Hepatocyte (in vitro differentiated cells): Measurements from ENCODE around the gene MAD2L1BP. TPM values are rescaled to one million over a fixed set of nuclear protein-coding genes. Genes with fewer than 3 reads are reported as not detected.

Experiments used
- DNase-seq: peaks from one replicate; pipeline ENCODE4 v3.0.0-alpha.2; 2016; ENCODE audit warnings: low spot score
- H2AFZ ChIP-seq: fragments of 200-600 bp; sonication (generic); 2 replicates; pipeline ENCODE4 v1.6.0; 2016; ENCODE audit warnings: antibody characterized with exemption, mild to moderate bottlenecking
- H3K27ac ChIP-seq: fragments of 200-600 bp; sonication (generic); 2 replicates; pipeline ENCODE4 v1.5.1; 2016; ENCODE audit warnings: mild to moderate bottlenecking
- H3K27me3 ChIP-seq: fragments of 200-600 bp; sonication (generic); 2 replicates; pipeline ENCODE4 v1.6.1; 2016
- H3K36me3 ChIP-seq: fragments of 200-600 bp; sonication (generic); replicated peaks from 2 replicates; pipeline ENCODE4 v1.5.1; 2016; ENCODE audit warnings: low read depth; ENCODE audit not compliant: insufficient read depth
- H3K4me1 ChIP-seq: fragments of 200-600 bp; sonication (generic); 2 replicates; pipeline ENCODE4 v1.5.1; 2016; ENCODE audit warnings: mild to moderate bottlenecking, moderate library complexity; ENCODE audit not compliant: insufficient read depth
- H3K4me2 ChIP-seq: fragments of 200-600 bp; sonication (generic); 2 replicates; pipeline ENCODE4 v1.6.0; 2016
- H3K4me3 ChIP-seq: fragments of 200-600 bp; sonication (generic); 2 replicates; pipeline ENCODE4 v1.5.1; 2016; ENCODE audit warnings: mild to moderate bottlenecking
- H3K79me2 ChIP-seq: fragments of 200-600 bp; sonication (generic); 2 replicates; pipeline ENCODE4 v1.6.0; 2017; ENCODE audit warnings: mild to moderate bottlenecking
- H3K9me2 ChIP-seq: fragments of 200-600 bp; sonication (generic); replicated peaks from 2 replicates; pipeline ENCODE4 v1.6.0; 2017; ENCODE audit warnings: mild to moderate bottlenecking; ENCODE audit not compliant: insufficient read depth
- H3K9me3 ChIP-seq: fragments of 200-600 bp; sonication (generic); 2 replicates; pipeline ENCODE4 v1.5.1; 2016; ENCODE audit warnings: low read depth, mild to moderate bottlenecking
- H4K20me1 ChIP-seq: fragments of 200-600 bp; sonication (generic); 2 replicates; pipeline ENCODE4 v1.6.0; 2016; ENCODE audit warnings: mild to moderate bottlenecking; ENCODE audit not compliant: insufficient read depth, poor library complexity, severe bottlenecking
- CTCF ChIP-seq: fragments of 200-600 bp; sonication (generic); IDR thresholded peaks from 2 replicates; pipeline ENCODE4 v1.5.1; 2016; ENCODE audit warnings: antibody characterized with exemption, mild to moderate bottlenecking; ENCODE audit not compliant: poor library complexity
- EZH2 ChIP-seq: fragments of 200-600 bp; sonication (generic); IDR thresholded peaks from 2 replicates; pipeline ENCODE4 v1.6.1; 2016; ENCODE audit warnings: antibody characterized with exemption, mild to moderate bottlenecking, borderline replicate concordance
- EZH2phosphoT487 ChIP-seq: fragments of 200-600 bp; sonication (generic); IDR thresholded peaks from one replicate; pipeline ENCODE4 v1.6.1; 2018; ENCODE audit warnings: antibody characterized with exemption, mild to moderate bottlenecking, low read depth, moderate library complexity; ENCODE audit not compliant: unreplicated experiment, severe bottlenecking
- WGBS: methylation state at CpG from one replicate; pipeline ENCODE4 v1.1.6; 2016; ENCODE audit warnings: low lambda C conversion rate; ENCODE audit errors: missing lambda C conversion rate; 5-methylcytosine and 5-hydroxymethylcytosine counted together
- polyA plus RNA-seq: library from polyadenylated mRNA; unstranded; fragments of >200 nt; fragmentation: Nextera tagmentation; extraction: Ambion mirVana; gene quantifications from 2 replicates; pipeline ENCODE4 v1.2.1, GENCODE V29; 2016
- total RNA-seq: library from RNA; depleted of rRNA; stranded (reverse); fragments of >200 nt; gene quantifications from 2 replicates; pipeline ENCODE4 v1.2.3, GENCODE V29; 2014

Gene MAD2L1BP
- total and polyA plus RNA-seq, 2 experiments from 2014 or later, result 32.1 to 47.6 TPM

- no peak for DNase-seq
- H3K27ac ChIP-seq, result no peak overlapping the region
- H4K20me1 ChIP-seq, result no peaks in the 10 kb centered on the region
Measured at GRCh38 chr6:43608807-43609206, 26.8 kb upstream of the MAD2L1BP start.

DNA sequence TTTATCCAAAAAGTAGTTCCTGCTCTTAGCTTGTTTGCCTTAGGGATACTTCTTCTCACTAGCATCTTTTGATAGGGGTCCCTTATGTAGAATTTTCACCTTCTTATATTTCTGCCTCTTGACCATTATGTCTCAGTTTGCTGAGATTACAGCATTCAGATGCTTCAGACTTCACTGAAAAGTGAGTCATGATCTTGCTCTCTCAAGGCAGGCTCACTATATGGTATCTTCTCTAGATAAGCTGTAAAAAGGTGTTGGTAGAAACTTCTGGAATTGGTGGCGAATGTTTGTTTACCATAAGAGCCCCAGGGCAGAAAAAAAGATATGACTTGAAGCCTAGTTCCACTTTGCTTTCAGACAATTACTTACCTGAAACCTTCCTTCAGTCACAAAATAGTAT, 26.2 kb upstream of the MAD2L1BP start:
- H2AFZ ChIP-seq, result no peak overlapping the region
- DNase-seq, result peak; percentile 26
- no peaks in the 10 kb centered on the region for H3K9me2 ChIP-seq
- H3K27me3 ChIP-seq, result no peaks in the 10 kb centered on the region
- H4K20me1 ChIP-seq, result no peaks in the 10 kb centered on the region
- no peaks in the 10 kb centered on the region for H3K79me2 ChIP-seq
- 62% methylated on average over 1 of the region's 1 CpG for WGBS
- no peaks in the 10 kb centered on the region for H3K9me3 ChIP-seq
- TF ChIP-seq CTCF (no peak), EZH2phosphoT487 (no peak), EZH2 (no peak)
- no peaks in the 10 kb centered on the region for H3K4me1 ChIP-seq
- H3K36me3 ChIP-seq, result no peaks in the 10 kb centered on the region
- H3K4me3 ChIP-seq, result no peak overlapping the region
- no peak overlapping the region for H3K27ac ChIP-seq
- no peak overlapping the region for H3K4me2 ChIP-seq

More at GRCh38 chr6:43608807-43609206, 26.8 kb upstream of the MAD2L1BP start:
- Histone ChIP-seq H3K9me3 (no peaks in the 10 kb centered on the region), H2AFZ (no peak overlapping the region), H3K79me2 (no peaks in the 10 kb centered on the region), H3K4me2 (no peak overlapping the region), H3K4me3 (no peak overlapping the region), H3K4me1 (no peaks in the 10 kb centered on the region), H3K36me3 (no peaks in the 10 kb centered on the region), H3K9me2 (no peaks in the 10 kb centered on the region), H3K27me3 (no peaks in the 10 kb centered on the region)
- WGBS, result 85% methylated on average over 1 of the region's 1 CpG
- no peak for TF ChIP-seq EZH2phosphoT487
- no peak for TF ChIP-seq EZH2
- TF ChIP-seq CTCF, result no peak

DNA sequence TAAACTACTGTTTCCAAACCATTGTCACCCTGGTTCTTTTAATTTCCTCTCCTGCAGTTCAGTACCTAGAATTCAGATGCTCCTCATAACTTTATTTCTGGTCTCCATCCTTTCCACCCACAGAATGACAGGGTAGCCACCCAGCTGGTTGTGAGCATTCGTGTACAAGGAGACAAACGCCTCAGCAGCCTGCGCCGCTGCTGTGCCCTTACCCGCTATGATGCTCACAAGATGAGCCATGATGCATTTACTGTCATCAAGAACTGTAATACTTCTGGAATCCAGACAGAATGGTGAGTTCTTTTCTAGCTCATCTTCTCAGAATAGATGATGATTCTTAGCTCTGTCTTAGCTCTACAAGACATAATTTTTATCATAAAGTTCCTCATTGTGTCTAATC, 25.2 kb upstream of the MAD2L1BP start:
- H2AFZ ChIP-seq, result no peak overlapping the region
- no peaks in the 10 kb centered on the region for H3K9me2 ChIP-seq
- H3K27ac ChIP-seq, result no peak overlapping the region
- no peaks in the 10 kb centered on the region for H3K4me1 ChIP-seq
- H3K79me2 ChIP-seq, result no peaks in the 10 kb centered on the region
- no peaks in the 10 kb centered on the region for H3K36me3 ChIP-seq
- H3K4me2 ChIP-seq, result no peak overlapping the region
- H3K9me3 ChIP-seq, result no peaks in the 10 kb centered on the region
- TF ChIP-seq CTCF (no peak), EZH2 (no peak), EZH2phosphoT487 (no peak)
- H3K4me3 ChIP-seq, result no peak overlapping the region
- no peak for DNase-seq
- WGBS, result 95% methylated on average over 5 of the region's 5 CpGs
- H3K27me3 ChIP-seq, result no peaks in the 10 kb centered on the region
- no peaks in the 10 kb centered on the region for H4K20me1 ChIP-seq
